ENCODE data around the gene BRF1.

BRF1 gene

DNA sequence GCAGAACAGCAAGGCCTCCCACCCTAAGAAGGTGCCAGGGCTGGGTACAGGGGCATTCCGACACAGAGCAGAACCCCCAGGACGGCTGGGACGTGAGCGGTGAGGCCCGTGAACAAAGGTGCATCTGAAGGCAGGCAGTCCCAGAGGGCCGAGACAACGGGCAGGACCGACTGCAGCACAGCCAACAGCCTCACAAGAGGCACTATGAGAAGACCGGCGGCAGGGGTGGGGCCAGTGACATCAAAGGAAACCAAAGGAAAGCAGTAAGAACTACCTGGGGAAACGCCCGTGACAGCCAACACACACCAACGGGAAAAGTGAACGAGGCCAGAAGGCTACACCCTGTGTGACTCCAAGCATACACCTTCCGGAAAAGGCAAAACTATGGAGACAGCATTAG lies 43.3 kb downstream of the BRF1 start:
- no peak overlapping the region for H3K27ac ChIP-seq
- TF ChIP-seq ZFX (IDR thresholded peaks at IDR 0.05) (no peak), CTCF (conservative IDR thresholded peaks at IDR 0.05) (no peak)

DNA sequence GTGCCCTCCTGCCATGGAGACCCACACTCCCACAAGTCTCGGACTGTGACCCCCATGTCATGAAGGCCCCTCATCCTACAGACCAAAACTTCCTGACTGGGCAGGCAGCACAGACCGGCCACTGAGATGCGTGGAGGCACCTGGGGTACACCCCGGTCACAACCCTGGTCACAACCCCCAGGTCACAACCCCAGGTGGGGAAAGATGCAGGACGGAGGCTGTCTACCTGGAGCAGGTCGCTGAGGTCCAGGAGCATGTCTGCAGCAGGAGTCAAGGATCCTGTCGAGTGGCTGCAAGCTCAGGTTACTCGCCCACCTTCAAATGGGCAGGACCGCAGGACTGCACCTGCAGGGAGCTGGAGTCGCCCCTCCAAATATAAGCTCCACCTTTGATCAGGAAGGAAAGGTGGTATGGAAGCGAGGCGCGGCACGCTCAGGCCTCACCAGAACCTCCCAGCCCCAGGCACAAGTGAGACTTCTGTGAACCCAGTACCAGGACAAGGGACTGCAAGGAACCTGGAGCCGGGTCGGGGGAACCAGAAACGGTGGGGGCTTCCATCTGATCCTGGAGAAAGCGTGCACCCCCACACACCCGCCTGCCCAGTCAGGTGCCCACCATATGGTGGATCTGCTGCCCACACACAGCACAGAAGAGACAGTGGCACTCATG lies 44.4 kb downstream of the BRF1 start:
- no peak for TF ChIP-seq ZFX (IDR thresholded peaks at IDR 0.05)
- TF ChIP-seq CTCF (conservative IDR thresholded peaks at IDR 0.05), result no peak
- H3K27ac ChIP-seq, result no peak overlapping the region

DNA sequence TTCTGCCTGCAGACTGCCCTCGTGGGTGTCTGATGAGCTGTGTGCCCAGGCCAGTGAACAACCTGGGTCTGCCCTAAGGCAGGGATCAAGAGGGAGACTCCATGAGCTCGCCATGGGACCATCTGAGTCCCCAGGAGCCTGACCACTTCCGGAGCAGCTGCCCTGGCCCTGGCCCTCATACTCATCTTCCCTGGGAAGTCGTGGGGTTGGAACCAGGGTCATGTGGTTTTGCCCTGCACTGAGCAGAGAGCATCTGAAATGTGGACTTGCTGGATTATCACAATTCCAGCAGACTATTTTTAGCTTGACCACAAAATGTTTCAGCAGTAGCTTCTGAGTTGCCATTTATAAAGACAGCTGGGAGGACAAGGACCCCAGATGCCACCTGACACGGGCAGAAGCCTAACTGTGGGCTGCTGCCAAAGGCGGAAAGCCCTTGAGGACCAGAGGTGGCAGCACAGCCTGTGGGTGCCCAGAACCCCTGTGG lies 45.7 kb downstream of the BRF1 start:
- TF ChIP-seq CTCF (conservative IDR thresholded peaks at IDR 0.05) (no peak), ZFX (IDR thresholded peaks at IDR 0.05) (no peak)
- no peak overlapping the region for H3K27ac ChIP-seq

- no peak overlapping the region for H3K27ac ChIP-seq
- TF ChIP-seq ZFX (IDR thresholded peaks at IDR 0.05), result no peak
- no peak for TF ChIP-seq CTCF (conservative IDR thresholded peaks at IDR 0.05)
These were observed 47.5 kb downstream of the BRF1 start for GRCh38 chr14:105253329-105253682.

DNA sequence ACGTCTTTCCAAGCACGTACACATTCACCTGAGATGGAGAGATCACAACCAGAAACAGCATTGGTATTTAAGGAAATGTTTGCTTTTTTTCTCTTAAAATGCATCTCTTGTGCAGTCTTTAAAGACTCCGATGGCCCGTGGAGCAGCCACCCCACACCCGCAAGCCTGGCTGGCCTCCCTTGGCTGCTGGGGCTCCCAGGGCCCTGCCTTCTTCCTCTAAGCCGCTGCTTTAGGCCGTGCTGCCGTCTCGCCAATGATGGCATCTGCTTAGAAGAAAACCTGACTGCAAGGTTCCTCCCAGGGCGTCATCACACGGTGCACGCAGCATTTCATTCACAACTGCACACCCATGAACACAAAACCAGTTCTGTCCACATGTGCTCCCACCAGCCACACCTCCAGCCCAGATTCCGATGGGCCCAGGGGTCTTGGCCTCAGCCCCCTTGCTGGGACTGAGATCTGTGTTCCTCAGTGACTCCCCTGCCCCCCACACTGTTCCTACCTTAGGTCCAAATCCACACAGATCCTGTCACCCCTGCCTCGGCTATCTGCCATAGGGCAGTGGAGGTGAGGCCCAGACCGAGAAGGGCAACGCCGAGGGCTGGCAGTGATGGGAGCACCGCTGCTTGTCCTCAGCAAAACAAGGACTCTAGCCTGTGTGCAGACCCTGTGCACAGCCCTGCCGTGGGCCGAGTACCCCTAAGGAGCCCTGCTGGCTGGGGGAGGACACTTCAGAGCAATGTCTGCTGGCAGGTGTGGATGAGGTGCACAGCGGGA lies 48.1 kb downstream of the BRF1 start:
- no peak overlapping the region for H3K27ac ChIP-seq
- no peak for TF ChIP-seq ZFX (IDR thresholded peaks at IDR 0.05)
- no peak for TF ChIP-seq CTCF (conservative IDR thresholded peaks at IDR 0.05)

- no peak overlapping the region for H3K27ac ChIP-seq
- no peak for TF ChIP-seq CTCF (conservative IDR thresholded peaks at IDR 0.05)
- TF ChIP-seq ZFX (IDR thresholded peaks at IDR 0.05), result no peak
These were observed 48.9 kb downstream of the BRF1 start for GRCh38 chr14:105251920-105252319.

- H3K27ac ChIP-seq, result no peak overlapping the region
- no peak for TF ChIP-seq CTCF (conservative IDR thresholded peaks at IDR 0.05)
- TF ChIP-seq ZFX (IDR thresholded peaks at IDR 0.05), result no peak
These were observed 49.8 kb downstream of the BRF1 start for GRCh38 chr14:105250986-105251385.
